Naive thymus-derived CD4-positive, alpha-beta T cell (primary cell): ENCODE measurements around the gene ESYT3. TPM values are rescaled to one million over a fixed set of nuclear protein-coding genes. Genes with fewer than 3 reads are reported as not detected.

Source experiments
- ATAC-seq: fragments of 150-1000 bp; cut with Tn5 transposase; 2 replicates; pipeline ENCODE4 v1.10.0; 2021; ENCODE audit warnings: mild to moderate bottlenecking, moderate library complexity
- CTCF ChIA-PET: fragments of 350-600 bp; sonication (Branson Sonifier 250); formaldehyde crosslinking; loops from one replicate; lab custom pipeline; 2021; ENCODE audit warnings: antibody characterized with exemption; lab: Charles Lee
- POLR2A ChIA-PET: fragments of 350-600 bp; sonication (Branson Sonifier 250); formaldehyde crosslinking; loops from one replicate; lab custom pipeline; 2021; ENCODE audit warnings: antibody characterized with exemption, inconsistent platforms; lab: Charles Lee
- DNase-seq, 9 donors: peaks; one replicate each; pipeline versions ENCODE4 v3.0.0 to v3.0.0-alpha.2; 2020 to 2022; ENCODE audit warnings: mixed read lengths in 1 of 9
- H3K27ac ChIP-seq: one replicate; pipeline ENCODE4 v1.7.0; 2013; ENCODE audit warnings: mild to moderate bottlenecking, low read depth, low read length, moderate library complexity
- H3K27me3 ChIP-seq, 2 donors: one replicate each; pipeline ENCODE4 v1.7.0; 2013; ENCODE audit warnings: low read length in 2 of 2, mild to moderate bottlenecking in 2 of 2, moderate library complexity in 2 of 2; ENCODE audit not compliant: control insufficient read depth in 2 of 2, insufficient read depth in 2 of 2
- H3K36me3 ChIP-seq, 3 experiments: 1 replicate in 2 of 3; 2 replicates in 1 of 3; pipeline ENCODE4 v1.7.0; 2013; ENCODE audit warnings: low read length in 3 of 3, mild to moderate bottlenecking in 3 of 3, moderate library complexity in 1 of 3; ENCODE audit not compliant: insufficient read depth in 3 of 3, control insufficient read depth in 2 of 3
- H3K4me1 ChIP-seq, 2 donors: one replicate each; pipeline ENCODE4 v1.7.0; 2013; ENCODE audit warnings: low read length in 2 of 2, mild to moderate bottlenecking in 2 of 2, moderate library complexity in 1 of 2; ENCODE audit not compliant: control insufficient read depth in 2 of 2, insufficient read depth in 2 of 2
- H3K4me3 ChIP-seq: 2 replicates; pipeline ENCODE4 v1.7.0; 2013; ENCODE audit warnings: mild to moderate bottlenecking, low read length
- H3K9me3 ChIP-seq, 3 experiments: 1 replicate in 2 of 3; 2 replicates in 1 of 3; pipeline ENCODE4 v1.7.0; 2013; ENCODE audit warnings: low read length in 3 of 3; ENCODE audit not compliant: control insufficient read depth in 2 of 3
- H3K27ac Mint-ChIP-seq, 9 donors: one replicate each; pipeline ENCODE4 v1.8.0; 2020 to 2022; ENCODE audit warnings: mixed read lengths in 9 of 9, mild to moderate bottlenecking in 8 of 9, moderate library complexity in 5 of 9, inconsistent platforms in 2 of 9
- H3K27me3 Mint-ChIP-seq, 5 donors: one replicate each; pipeline ENCODE4 v1.8.0; 2021 to 2022; ENCODE audit warnings: mixed read lengths in 5 of 5, mild to moderate bottlenecking in 1 of 5
- H3K36me3 Mint-ChIP-seq, 5 donors: one replicate each; pipeline ENCODE4 v1.8.0; 2020 to 2022; ENCODE audit warnings: mixed read lengths in 5 of 5, mild to moderate bottlenecking in 3 of 5, inconsistent platforms in 1 of 5
- H3K4me1 Mint-ChIP-seq, 7 donors: one replicate each; pipeline ENCODE4 v1.8.0; 2020 to 2022; ENCODE audit warnings: mixed read lengths in 7 of 7, mild to moderate bottlenecking in 3 of 7, inconsistent platforms in 1 of 7
- H3K4me3 Mint-ChIP-seq, 10 donors: one replicate each; pipeline ENCODE4 v1.8.0; 2020 to 2022; ENCODE audit warnings: mild to moderate bottlenecking in 10 of 10, mixed read lengths in 10 of 10, moderate library complexity in 6 of 10, inconsistent platforms in 2 of 10
- H3K9me3 Mint-ChIP-seq, 11 donors: one replicate each; pipeline ENCODE4 v1.8.0; 2020 to 2022; ENCODE audit warnings: mixed read lengths in 11 of 11, mild to moderate bottlenecking in 4 of 11, inconsistent platforms in 1 of 11, moderate library complexity in 1 of 11
- intact Hi-C, 2 donors: fragments of 100-400 bp; cut with micrococcal nuclease; formaldehyde crosslinking; loops; one replicate each; pipeline ENCODE4 v1.15.1; 2023
- polyA plus RNA-seq, 2 donors: library from polyadenylated mRNA; unstranded; fragments of 300-500 nt; fragmentation: Illumina TruSeq; gene quantifications; one replicate each; pipeline ENCODE4 v1.2.3, GENCODE V29; 2021
- total RNA-seq, 6 experiments: library from RNA in 5 of 6; stranded (reverse) in 5 of 6; gene quantifications; 1 replicate in 5 of 6; 2 replicates in 1 of 6; pipeline ENCODE4 v1.2.3 and lab custom pipeline; 2021 to 2026

Gene ESYT3
- total and polyA plus RNA-seq, 7 experiments from 2014 or later: 0.14 to 0.41 (median 0.32) TPM; not detected in 4

DNA sequence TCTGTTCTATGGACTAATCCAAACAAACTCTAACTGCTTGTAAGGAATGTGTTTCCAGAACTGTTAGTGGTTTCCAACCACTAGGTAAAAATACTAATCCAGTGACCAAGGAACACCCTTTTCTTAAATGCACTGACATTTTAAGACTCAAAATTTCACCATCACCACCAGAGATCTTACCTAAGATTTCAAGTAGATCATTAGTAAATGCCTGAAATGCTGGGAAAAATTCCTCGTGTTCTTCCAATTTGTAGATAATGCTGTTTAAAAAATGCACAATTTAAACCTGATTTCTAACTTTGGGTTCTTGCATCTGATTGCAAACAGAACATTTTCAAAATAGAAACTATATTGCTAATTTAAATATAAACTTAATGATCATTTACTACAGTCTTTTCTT is 63.4 kb downstream of the ESYT3 start:
- CTCF ChIA-PET: no interaction called here
- Mint-ChIP-seq H3K4me3 (no peak overlapping the region), H3K27ac (no peak overlapping the region), H3K9me3 (peaks cover 0 to 7% (median 0%) of the 10 kb centered on the region in 11 donors), H3K27me3 (no peaks in the 10 kb centered on the region), H3K36me3 (peaks cover 13 to 62% (median 44%) of the 10 kb centered on the region in 5 donors), H3K4me1 (peaks cover 0 to 7% (median 0%) of the 10 kb centered on the region in 7 donors)
- Histone ChIP-seq H3K4me3 (no peak overlapping the region), H3K27me3 (no peaks in the 10 kb centered on the region), H3K36me3 (peaks cover 0 to 9% (median 0%) of the 10 kb centered on the region in 3 experiments), H3K9me3 (peaks cover 0 to 2% (median 0%) of the 10 kb centered on the region in 3 experiments), H3K4me1 (no peaks in the 10 kb centered on the region), H3K27ac (no peak overlapping the region)
- DNase-seq (no peak), ATAC-seq (no peak)
- POLR2A ChIA-PET: no interaction called here
- intact Hi-C loops: no loop called here

DNA sequence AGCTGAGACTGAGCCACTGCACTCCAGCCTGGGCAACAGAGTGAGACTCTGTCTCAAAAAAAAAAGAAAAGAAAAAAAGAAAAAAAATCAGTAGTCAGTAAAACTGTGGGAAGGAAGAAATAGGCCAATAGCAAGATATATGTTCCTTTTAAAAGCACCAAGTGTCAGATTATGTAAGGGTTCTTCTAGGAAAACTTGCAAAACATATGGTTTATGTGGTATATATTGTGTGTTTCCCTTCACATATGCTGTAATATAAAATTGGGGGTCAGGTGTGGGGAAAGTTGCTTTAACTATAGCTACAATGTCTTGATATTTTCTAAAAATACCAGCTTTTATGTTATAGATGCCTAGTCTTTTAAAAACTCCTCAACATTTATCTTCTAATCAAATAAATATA is 64.6 kb downstream of the ESYT3 start:
- Mint-ChIP-seq H3K27me3 (no peaks in the 10 kb centered on the region), H3K27ac (no peak overlapping the region), H3K4me3 (no peak overlapping the region), H3K36me3 (peaks cover 7 to 60% (median 42%) of the 10 kb centered on the region in 5 donors), H3K4me1 (peaks cover 0 to 5% (median 0%) of the 10 kb centered on the region in 7 donors), H3K9me3 (peaks cover 0 to under 1% (median 0%) of the 10 kb centered on the region in 11 donors)
- intact Hi-C loops: no loop called here
- CTCF ChIA-PET: no interaction called here
- H3K4me1 ChIP-seq: no peaks in the 10 kb centered on the region
- H3K27me3 ChIP-seq: no peaks in the 10 kb centered on the region
- H3K27ac ChIP-seq: no peak overlapping the region
- H3K4me3 ChIP-seq: no peak overlapping the region
- POLR2A ChIA-PET: no interaction called here
- no peak for DNase-seq
- H3K9me3 ChIP-seq: no peaks in the 10 kb centered on the region
- peaks cover 0 to 5% (median 0%) of the 10 kb centered on the region in 3 experiments for H3K36me3 ChIP-seq
- ATAC-seq: no peak

DNA sequence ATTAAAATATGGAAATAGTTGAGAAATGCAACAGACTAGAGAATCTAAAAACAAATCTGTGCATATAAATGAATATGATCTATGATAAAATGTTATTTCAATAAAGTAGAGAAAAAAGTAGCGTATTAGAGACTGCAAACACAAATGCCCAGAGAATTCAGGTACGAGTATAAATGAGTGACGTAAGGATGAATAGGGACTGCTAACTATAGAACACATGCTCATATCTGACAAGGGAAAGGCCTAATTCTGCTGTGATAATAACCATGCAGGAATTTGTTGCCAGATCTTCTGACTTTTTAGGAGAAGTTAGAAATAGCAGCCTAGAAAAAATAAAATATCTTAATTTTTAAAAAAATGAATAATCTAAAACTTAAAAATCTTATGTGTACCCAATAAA is 73.1 kb downstream of the ESYT3 start:
- Mint-ChIP-seq H3K27ac (no peak overlapping the region), H3K9me3 (no peaks in the 10 kb centered on the region), H3K4me1 (peaks cover 0 to 11% (median 0%) of the 10 kb centered on the region in 7 donors), H3K36me3 (peaks cover 4 to 50% (median 35%) of the 10 kb centered on the region in 5 donors), H3K27me3 (no peaks in the 10 kb centered on the region), H3K4me3 (no peak overlapping the region)
- no peaks in the 10 kb centered on the region for H3K9me3 ChIP-seq
- intact Hi-C loops: no loop called here
- ATAC-seq (no peak), DNase-seq (no peak)
- no peaks in the 10 kb centered on the region for H3K4me1 ChIP-seq
- ChIA-PET CTCF (no interaction called here), POLR2A (no interaction called here)
- H3K36me3 ChIP-seq: peaks cover 0 to 6% (median 0%) of the 10 kb centered on the region in 3 experiments
- no peaks in the 10 kb centered on the region for H3K27me3 ChIP-seq
- H3K4me3 ChIP-seq: no peak overlapping the region
- no peak overlapping the region for H3K27ac ChIP-seq

DNA sequence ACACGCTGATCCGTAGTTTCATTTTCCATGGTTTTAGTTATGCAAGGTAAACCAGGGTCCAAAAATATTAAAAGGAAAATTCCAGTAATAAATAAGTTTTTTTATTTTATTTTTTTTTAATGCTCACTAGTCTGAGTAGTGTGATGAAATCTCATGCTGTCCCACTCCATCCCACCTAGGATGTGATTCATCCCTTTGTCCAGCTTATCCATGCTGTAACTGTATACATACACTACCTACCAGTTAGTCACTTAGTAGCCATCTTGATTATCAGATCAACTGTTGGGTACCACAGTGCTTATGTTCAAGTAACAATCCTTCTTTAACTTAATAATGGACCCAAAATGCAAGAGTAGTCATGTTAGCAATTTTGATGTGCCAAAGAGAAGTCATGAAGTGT is 75.2 kb downstream of the ESYT3 start:
- Mint-ChIP-seq H3K9me3 (no peaks in the 10 kb centered on the region), H3K27ac (no peak overlapping the region), H3K4me1 (peaks cover 0 to 26% (median 0%) of the 10 kb centered on the region in 7 donors), H3K27me3 (no peaks in the 10 kb centered on the region), H3K36me3 (peaks cover 4 to 38% (median 28%) of the 10 kb centered on the region in 5 donors), H3K4me3 (no peak overlapping the region)
- ChIA-PET CTCF (no interaction called here), POLR2A (no interaction called here)
- no peaks in the 10 kb centered on the region for H3K9me3 ChIP-seq
- no peaks in the 10 kb centered on the region for H3K27me3 ChIP-seq
- DNase-seq (no peak), ATAC-seq (no peak)
- H3K36me3 ChIP-seq: peaks cover 0 to 5% (median 0%) of the 10 kb centered on the region in 3 experiments
- no peak overlapping the region for H3K4me3 ChIP-seq
- H3K4me1 ChIP-seq: no peaks in the 10 kb centered on the region
- no peak overlapping the region for H3K27ac ChIP-seq
- intact Hi-C loops: no loop called here

DNA sequence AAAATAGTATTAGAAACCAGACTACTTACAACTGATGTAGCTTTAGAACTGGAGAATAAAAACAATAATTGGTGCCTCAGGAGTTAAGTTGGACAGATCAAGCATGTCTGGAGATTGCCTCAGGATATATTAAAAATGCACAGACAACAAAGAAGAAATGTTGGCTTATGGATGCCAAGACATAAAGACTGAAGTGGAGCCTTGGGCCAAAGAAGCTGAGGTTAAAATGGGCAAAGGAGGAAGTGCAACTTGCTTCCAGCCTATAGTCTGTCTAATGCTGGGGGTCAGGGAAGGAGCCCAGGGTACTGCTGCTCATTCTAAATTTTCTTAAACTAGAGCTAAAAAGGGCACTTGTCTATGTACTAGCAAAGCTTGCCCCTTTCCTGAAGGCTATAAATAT is 77.5 kb downstream of the ESYT3 start:
- Histone ChIP-seq H3K4me3 (no peak overlapping the region), H3K27me3 (no peaks in the 10 kb centered on the region), H3K4me1 (no peaks in the 10 kb centered on the region), H3K9me3 (no peaks in the 10 kb centered on the region), H3K36me3 (peaks cover 0 to 2% (median 0%) of the 10 kb centered on the region in 3 experiments), H3K27ac (no peak overlapping the region)
- ATAC-seq (no peak), DNase-seq (no peak)
- intact Hi-C loops: loop anchor here in 1 of 2 donors (2.0 to 5.0 kb wide), 2 partner anchors 40 to 83 kb away; partner anchors contain the start of gene CEP70
- Mint-ChIP-seq H3K27ac (no peak overlapping the region), H3K9me3 (peaks cover 0 to 4% (median 0%) of the 10 kb centered on the region in 11 donors), H3K4me1 (peaks cover 0 to 26% (median 0%) of the 10 kb centered on the region in 7 donors), H3K27me3 (no peaks in the 10 kb centered on the region), H3K36me3 (peaks cover 8 to 38% (median 28%) of the 10 kb centered on the region in 5 donors), H3K4me3 (no peak overlapping the region)
- ChIA-PET POLR2A (no interaction called here), CTCF (interaction anchor here (1.4 kb wide), 1 partner anchor 404 kb away, joined by 5 read pairs; no protein-coding TSS in a partner anchor)

DNA sequence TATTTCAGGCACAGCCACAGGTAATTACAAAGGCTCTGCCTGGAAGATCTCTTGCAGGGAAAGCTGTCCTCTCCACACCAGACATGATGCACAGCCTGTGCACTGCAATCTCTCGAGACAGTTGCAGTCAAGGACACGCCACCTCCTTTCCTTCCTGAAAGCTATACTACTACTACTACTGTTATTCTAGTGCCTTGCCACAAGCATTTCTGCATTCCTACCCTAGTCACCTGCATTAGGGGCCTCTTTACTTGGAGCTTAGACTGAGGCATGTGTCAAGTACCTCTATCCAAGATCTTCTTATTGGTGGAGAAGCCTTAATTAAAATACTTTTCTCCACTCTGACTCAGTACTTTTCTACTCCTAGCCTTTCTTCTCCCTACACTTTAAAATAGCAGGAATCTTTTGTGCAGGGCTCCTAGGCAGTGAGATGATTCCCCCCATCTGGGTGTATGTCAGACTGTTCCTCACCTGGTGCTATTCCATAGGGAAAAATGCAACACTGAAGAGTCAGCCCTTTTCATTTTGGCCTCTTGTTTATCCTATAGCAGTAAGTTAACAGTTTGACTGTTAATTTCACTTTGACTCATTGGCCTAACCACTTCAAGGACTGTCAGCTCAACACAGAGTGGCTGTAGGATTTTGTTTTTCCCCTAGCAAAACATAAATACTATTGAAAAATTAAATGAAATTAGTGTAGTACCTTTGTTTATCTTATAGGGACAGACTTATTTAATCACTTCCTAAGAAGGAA is 78.9 kb downstream of the ESYT3 start:
- Mint-ChIP-seq H3K36me3 (peaks cover 8 to 42% (median 31%) of the 10 kb centered on the region in 5 donors), H3K27me3 (no peaks in the 10 kb centered on the region), H3K4me1 (peaks cover 0 to 26% (median 0%) of the 10 kb centered on the region in 7 donors), H3K27ac (peak overlapping the region in 1 of 9 donors; percentile 84), H3K9me3 (peaks cover 0 to 14% (median 0%) of the 10 kb centered on the region in 11 donors), H3K4me3 (peak overlapping the region in 1 of 10 donors; percentile 68)
- DNase-seq: peak in 1 of 9 donors; percentile 25
- no peak for ATAC-seq
- Histone ChIP-seq H3K4me3 (no peak overlapping the region), H3K4me1 (no peaks in the 10 kb centered on the region), H3K9me3 (no peaks in the 10 kb centered on the region), H3K27ac (no peak overlapping the region), H3K36me3 (peaks cover 0 to 3% (median 0%) of the 10 kb centered on the region in 3 experiments), H3K27me3 (no peaks in the 10 kb centered on the region)
- ChIA-PET CTCF (no interaction called here), POLR2A (no interaction called here)
- intact Hi-C loops: loop anchor here in 1 of 2 donors (2.0 to 5.0 kb wide), 2 partner anchors 39 to 82 kb away; partner anchors contain the start of gene CEP70
